ENCODE measurements around the gene CYP11A1. TPM values are rescaled to one million over a fixed set of nuclear protein-coding genes. Genes with fewer than 3 reads are reported as not detected.
A peak's percentile ranks its signal among the peaks of the same experiment; 100 is the strongest.

The CYP11A1 gene
- total and polyA plus RNA-seq, 10 of the 15 experiments (the other 5 are each of a cell fraction or from before 2014, with no cell fraction given), result 0.11 to 1.2 (median 0.23) TPM; not detected in 5

DNA sequence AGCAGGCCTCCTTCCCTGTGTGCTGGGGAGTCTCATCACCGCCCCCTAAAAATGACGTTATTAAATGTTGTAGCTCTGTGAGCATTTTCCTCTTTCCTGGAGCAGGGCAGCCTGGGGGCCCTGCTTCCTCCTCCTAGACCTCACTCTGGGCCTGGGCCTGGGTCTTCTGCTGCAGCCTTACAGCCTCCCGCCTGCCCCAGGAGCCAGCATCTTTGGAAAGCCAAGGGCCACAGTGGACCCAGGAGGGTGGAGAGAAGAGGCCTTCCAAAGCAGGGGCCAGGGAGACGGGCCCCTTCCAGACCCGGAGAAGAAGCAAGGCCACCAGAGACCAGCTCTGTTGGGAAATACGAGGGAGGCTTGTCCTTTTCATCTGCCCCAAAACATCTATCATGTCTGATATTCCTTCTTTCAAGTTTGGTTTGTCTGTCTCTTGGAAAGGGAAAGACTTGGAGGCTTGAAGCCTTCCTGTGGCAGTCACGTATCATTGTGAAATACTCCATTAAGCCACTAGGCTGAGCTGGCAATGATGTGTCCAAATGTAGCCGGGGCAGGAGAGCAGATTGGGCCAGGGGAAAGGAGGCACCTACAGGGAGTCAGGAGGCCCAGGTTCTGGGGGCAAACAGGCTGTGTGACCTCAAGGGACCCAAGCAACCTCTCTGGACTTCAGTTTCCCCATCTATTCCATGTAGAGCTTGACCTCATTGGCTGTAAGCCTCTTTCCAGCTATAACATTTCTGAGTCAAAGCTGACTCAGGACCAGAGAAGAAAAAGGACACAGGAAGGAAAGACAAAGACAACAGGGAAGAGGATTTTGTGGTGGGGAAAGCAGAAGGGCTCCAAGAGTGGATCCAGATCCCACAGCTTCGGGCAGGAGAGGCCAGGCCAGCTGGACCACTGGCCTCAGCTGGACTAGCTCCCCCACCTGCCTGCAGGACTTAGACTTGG lies 31.1 kb downstream of the CYP11A1 start:
- Histone ChIP-seq H3K4me1 (ENCODE audit: control insufficient read depth, insufficient read depth, low read length) (no peaks in the 10 kb centered on the region), H3K36me3 (ENCODE audit: control insufficient read depth in 2 of 2, insufficient read depth in 2 of 2, low read length in 1 of 2) (no peaks in the 10 kb centered on the region), H3K4me3 (no peak overlapping the region), H3K27me3 (replicated peaks in 1 of 2; ENCODE audit: control insufficient read depth in 2 of 2, insufficient read depth in 2 of 2, low read length in 1 of 2) (peaks cover 0 to under 1% of the 10 kb centered on the region in 2 experiments; a peak in 3 of 4 replicates), H2AFZ (ENCODE audit: control insufficient read depth, low read depth, low read length) (no peak overlapping the region), H3K79me2 (ENCODE audit: control insufficient read depth, insufficient read depth, low read length) (no peaks in the 10 kb centered on the region), H4K20me1 (ENCODE audit: control insufficient read depth, insufficient read depth) (no peaks in the 10 kb centered on the region; the same call in 1 of the 2 replicates), H3K4me2 (ENCODE audit: control insufficient read depth, insufficient read depth) (no peak overlapping the region), H3K27ac (ENCODE audit: control insufficient read depth, insufficient read depth) (no peak overlapping the region), H3K9me3 (replicated peaks; ENCODE audit: control insufficient read depth, insufficient read depth, low read length) (no peaks in the 10 kb centered on the region), H3K9ac (ENCODE audit: control insufficient read depth, insufficient read depth, low read length) (no peak overlapping the region)
- 34% methylated on average over 9 of the region's 9 CpGs for WGBS (ENCODE audit: insufficient coverage, insufficient replicate concordance, low lambda C conversion rate, missing lambda C conversion rate)
- peak; percentile 34; the same call in 1 of the 3 replicates for ATAC-seq
- ChIA-PET RAD21 (ENCODE audit: unreplicated experiment) (no interaction called here), CTCF (interaction anchor here (0.7 to 1.7 kb wide), 2 partner anchors 14 to 288 kb away, joined by 3 to 6 read pairs; no protein-coding TSS in a partner anchor), SMC1A (ENCODE audit: uncharacterized antibody, unreplicated experiment) (no interaction called here), POLR2A (no interaction called here)
- in situ Hi-C loops (cut with MboI) (no loop called here), intact Hi-C loops (cut with micrococcal nuclease; ENCODE audit: unreplicated experiment) (no loop called here)
- no peak for TF ChIP-seq NRF1 (conservative IDR thresholded peaks at IDR 0.05; ENCODE audit: low read depth, low read length)
- no peak for TF ChIP-seq GATAD2B (conservative IDR thresholded peaks at IDR 0.05; ENCODE audit: low read depth)
- TF ChIP-seq BCL11A (IDR thresholded peaks at IDR 0.05; ENCODE audit: low read depth, low read length), result no peak
- no peak for TF ChIP-seq STAT1 (conservative IDR thresholded peaks at IDR 0.05)
- TF ChIP-seq, protein P1, sequence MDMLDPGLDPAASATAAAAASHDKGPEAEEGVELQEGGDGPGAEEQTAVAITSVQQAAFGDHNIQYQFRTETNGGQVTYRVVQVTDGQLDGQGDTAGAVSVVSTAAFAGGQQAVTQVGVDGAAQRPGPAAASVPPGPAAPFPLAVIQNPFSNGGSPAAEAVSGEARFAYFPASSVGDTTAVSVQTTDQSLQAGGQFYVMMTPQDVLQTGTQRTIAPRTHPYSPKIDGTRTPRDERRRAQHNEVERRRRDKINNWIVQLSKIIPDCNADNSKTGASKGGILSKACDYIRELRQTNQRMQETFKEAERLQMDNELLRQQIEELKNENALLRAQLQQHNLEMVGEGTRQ (IDR thresholded peaks at IDR 0.05; ENCODE audit: borderline replicate concordance, low read depth, low read length), result no peak
- no peak for TF ChIP-seq SUPT20H (IDR thresholded peaks at IDR 0.05; ENCODE audit: borderline replicate concordance, control insufficient read depth, low read depth, low read length)
- no peak for TF ChIP-seq PML (IDR thresholded peaks at IDR 0.05; ENCODE audit: low read length)
- TF ChIP-seq FOXM1 (IDR thresholded peaks at IDR 0.05; ENCODE audit: low read depth, low read length), result no peak
- no peak for DNase-seq (ENCODE audit: low read depth, low spot score)
- FAIRE-seq, result no peak
- no TSS peak for BruUV-seq (replicated peaks)
